ENCODE data around the gene MAX. TPM values are rescaled to one million over a fixed set of nuclear protein-coding genes. Genes with fewer than 3 reads are reported as not detected.

The MAX gene
- total and polyA plus RNA-seq, 2 donors (not counting 1 experiment from before 2014, with no cell fraction given), result 35.0 to 85.8 TPM

DNA sequence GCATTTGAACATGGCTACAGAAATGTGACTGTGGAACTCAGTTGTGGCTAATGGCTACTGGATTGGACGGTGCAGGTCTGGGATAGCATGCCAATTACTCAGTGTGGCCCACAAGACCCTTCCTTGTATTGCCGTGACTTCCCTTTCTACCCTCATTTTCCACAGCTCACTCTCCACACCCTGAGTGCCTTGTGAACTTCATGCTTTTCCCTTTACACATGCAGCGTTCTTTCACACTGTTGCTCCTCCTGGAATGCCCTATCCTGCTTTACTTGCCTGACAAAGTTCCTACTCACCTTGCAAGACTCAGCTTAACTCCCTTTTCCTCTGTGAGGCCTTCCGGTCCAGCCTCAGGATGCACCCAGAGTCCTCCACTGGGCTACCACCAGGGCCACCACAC lies 46.8 kb upstream of the MAX start:
- Histone ChIP-seq H3K9me3 (ENCODE audit: control insufficient read depth, insufficient read depth, low read depth, low read length) (no peaks in the 10 kb centered on the region), H3K4me3 (replicated peaks in 1 of 4; ENCODE audit: control extremely low read depth in 1 of 4, insufficient read depth in 1 of 4, low read depth in 3 of 4, low read length in 4 of 4) (no peak overlapping the region), H2AFZ (ENCODE audit: low read length) (no peak overlapping the region), H3K79me2 (ENCODE audit: control insufficient read depth, insufficient read depth, low read length) (no peaks in the 10 kb centered on the region), H3K27ac (ENCODE audit: insufficient read depth, low read length) (no peak overlapping the region), H3K9ac (ENCODE audit: insufficient read depth, low read length) (no peak overlapping the region), H3K27me3 (ENCODE audit: control insufficient read depth, insufficient read depth, low read length) (peaks cover 2% of the 10 kb centered on the region), H3K4me1 (ENCODE audit: control insufficient read depth, extremely low read depth, insufficient read depth, low read length) (no peaks in the 10 kb centered on the region), H3K36me3 (ENCODE audit: control insufficient read depth, insufficient read depth, low read length) (no peaks in the 10 kb centered on the region), H3K4me2 (ENCODE audit: extremely low read depth, insufficient read depth, low read length) (no peak overlapping the region), H4K20me1 (ENCODE audit: control insufficient read depth, extremely low read depth, insufficient read depth, low read length) (no peaks in the 10 kb centered on the region)
- DNase-seq (ENCODE audit: low read depth in 2 of 2), result no peak
- TF ChIP-seq, protein P1, sequence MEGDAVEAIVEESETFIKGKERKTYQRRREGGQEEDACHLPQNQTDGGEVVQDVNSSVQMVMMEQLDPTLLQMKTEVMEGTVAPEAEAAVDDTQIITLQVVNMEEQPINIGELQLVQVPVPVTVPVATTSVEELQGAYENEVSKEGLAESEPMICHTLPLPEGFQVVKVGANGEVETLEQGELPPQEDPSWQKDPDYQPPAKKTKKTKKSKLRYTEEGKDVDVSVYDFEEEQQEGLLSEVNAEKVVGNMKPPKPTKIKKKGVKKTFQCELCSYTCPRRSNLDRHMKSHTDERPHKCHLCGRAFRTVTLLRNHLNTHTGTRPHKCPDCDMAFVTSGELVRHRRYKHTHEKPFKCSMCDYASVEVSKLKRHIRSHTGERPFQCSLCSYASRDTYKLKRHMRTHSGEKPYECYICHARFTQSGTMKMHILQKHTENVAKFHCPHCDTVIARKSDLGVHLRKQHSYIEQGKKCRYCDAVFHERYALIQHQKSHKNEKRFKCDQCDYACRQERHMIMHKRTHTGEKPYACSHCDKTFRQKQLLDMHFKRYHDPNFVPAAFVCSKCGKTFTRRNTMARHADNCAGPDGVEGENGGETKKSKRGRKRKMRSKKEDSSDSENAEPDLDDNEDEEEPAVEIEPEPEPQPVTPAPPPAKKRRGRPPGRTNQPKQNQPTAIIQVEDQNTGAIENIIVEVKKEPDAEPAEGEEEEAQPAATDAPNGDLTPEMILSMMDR (conservative IDR thresholded peaks at IDR 0.05 in 1 of 2, IDR thresholded peaks at IDR 0.05 in 1 of 2; ENCODE audit: low read depth in 1 of 2, low read length in 2 of 2), result no peak
- no peak for TF ChIP-seq EZH2 (IDR thresholded peaks at IDR 0.05; ENCODE audit: low read length, missing control alignments)

DNA sequence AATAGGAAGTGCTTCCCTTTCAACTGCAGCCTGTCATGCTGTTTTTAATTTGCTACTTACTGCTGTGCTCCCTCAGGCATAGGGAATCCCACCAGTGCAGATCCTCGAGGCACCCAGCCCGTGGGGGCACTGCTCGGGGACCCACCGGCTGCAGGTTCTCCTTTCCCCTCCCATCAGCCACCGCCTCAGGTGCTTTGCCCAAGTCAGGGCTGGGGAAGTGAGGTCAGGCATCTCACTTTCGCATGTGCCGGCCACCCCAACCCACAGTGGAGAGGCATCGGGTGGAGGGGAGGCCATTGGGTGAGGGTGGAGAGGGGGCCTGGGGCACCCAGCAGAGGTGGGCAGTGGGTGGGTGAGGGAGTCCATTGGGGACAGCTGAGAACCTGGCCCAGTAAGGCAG lies 41.9 kb upstream of the MAX start:
- no peak overlapping the region for H3K4me3 ChIP-seq (replicated peaks in 1 of 4; ENCODE audit: control extremely low read depth in 1 of 4, insufficient read depth in 1 of 4, low read depth in 3 of 4, low read length in 4 of 4)
- no peaks in the 10 kb centered on the region for H3K9me3 ChIP-seq (ENCODE audit: control insufficient read depth, insufficient read depth, low read depth, low read length)
- no peaks in the 10 kb centered on the region for H3K4me1 ChIP-seq (ENCODE audit: control insufficient read depth, extremely low read depth, insufficient read depth, low read length)
- H3K79me2 ChIP-seq (ENCODE audit: control insufficient read depth, insufficient read depth, low read length), result no peaks in the 10 kb centered on the region
- no peak overlapping the region for H3K9ac ChIP-seq (ENCODE audit: insufficient read depth, low read length)
- H2AFZ ChIP-seq (ENCODE audit: low read length), result no peak overlapping the region
- no peak overlapping the region for H3K27ac ChIP-seq (ENCODE audit: insufficient read depth, low read length)
- no peaks in the 10 kb centered on the region for H4K20me1 ChIP-seq (ENCODE audit: control insufficient read depth, extremely low read depth, insufficient read depth, low read length)
- H3K27me3 ChIP-seq (ENCODE audit: control insufficient read depth, insufficient read depth, low read length), result peaks cover 18% of the 10 kb centered on the region
- no peaks in the 10 kb centered on the region for H3K36me3 ChIP-seq (ENCODE audit: control insufficient read depth, insufficient read depth, low read length)
- no peak overlapping the region for H3K4me2 ChIP-seq (ENCODE audit: extremely low read depth, insufficient read depth, low read length)
- TF ChIP-seq, protein P1 (conservative IDR thresholded peaks at IDR 0.05 in 1 of 2, IDR thresholded peaks at IDR 0.05 in 1 of 2; ENCODE audit: low read depth in 1 of 2, low read length in 2 of 2), result no peak
- no peak for TF ChIP-seq EZH2 (IDR thresholded peaks at IDR 0.05; ENCODE audit: low read length, missing control alignments)
- DNase-seq (ENCODE audit: low read depth in 2 of 2), result no peak

DNA sequence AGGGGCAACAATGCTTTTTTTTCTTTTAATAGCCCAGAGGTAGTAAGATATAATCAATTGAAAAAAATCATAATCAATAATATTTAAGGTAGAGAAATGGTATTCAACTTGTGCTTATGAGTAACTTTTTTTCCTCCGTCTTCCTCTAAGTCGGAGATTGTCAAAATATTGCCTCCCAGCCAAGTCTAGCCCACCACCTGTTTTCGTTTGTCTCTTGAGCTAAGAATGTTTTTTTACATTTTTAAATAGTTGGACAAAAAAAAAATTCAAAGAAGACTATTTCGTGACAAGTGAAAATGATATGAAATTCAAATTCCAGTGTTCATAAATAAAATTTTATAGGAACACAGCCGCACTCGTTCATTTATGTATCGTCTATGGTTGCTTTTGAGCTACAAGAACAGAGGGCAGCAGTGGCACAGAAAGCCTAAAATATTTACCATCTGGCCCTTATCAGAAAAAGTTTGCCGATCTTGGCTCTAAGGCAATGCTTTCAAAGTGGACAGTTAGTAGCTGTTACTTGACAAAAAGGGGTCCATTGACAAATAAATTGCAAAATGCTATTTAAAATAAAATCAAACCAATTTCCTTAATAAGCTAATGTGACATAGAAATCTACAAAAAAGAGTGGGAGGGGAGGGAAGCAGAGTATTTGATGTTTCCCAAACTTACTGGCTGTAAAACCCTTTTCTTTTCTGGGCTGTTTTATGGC lies 40.8 kb upstream of the MAX start:
- Histone ChIP-seq H3K4me1 (ENCODE audit: control insufficient read depth, extremely low read depth, insufficient read depth, low read length) (no peaks in the 10 kb centered on the region), H3K27me3 (ENCODE audit: control insufficient read depth, insufficient read depth, low read length) (peaks cover 18% of the 10 kb centered on the region), H3K36me3 (ENCODE audit: control insufficient read depth, insufficient read depth, low read length) (no peaks in the 10 kb centered on the region), H3K9me3 (ENCODE audit: control insufficient read depth, insufficient read depth, low read depth, low read length) (no peaks in the 10 kb centered on the region), H3K27ac (ENCODE audit: insufficient read depth, low read length) (no peak overlapping the region), H3K9ac (ENCODE audit: insufficient read depth, low read length) (no peak overlapping the region), H3K79me2 (ENCODE audit: control insufficient read depth, insufficient read depth, low read length) (no peaks in the 10 kb centered on the region), H3K4me2 (ENCODE audit: extremely low read depth, insufficient read depth, low read length) (no peak overlapping the region), H2AFZ (ENCODE audit: low read length) (no peak overlapping the region), H4K20me1 (ENCODE audit: control insufficient read depth, extremely low read depth, insufficient read depth, low read length) (no peaks in the 10 kb centered on the region), H3K4me3 (replicated peaks in 1 of 4; ENCODE audit: control extremely low read depth in 1 of 4, insufficient read depth in 1 of 4, low read depth in 3 of 4, low read length in 4 of 4) (no peak overlapping the region)
- no peak for TF ChIP-seq EZH2 (IDR thresholded peaks at IDR 0.05; ENCODE audit: low read length, missing control alignments)
- TF ChIP-seq, protein P1 (conservative IDR thresholded peaks at IDR 0.05 in 1 of 2, IDR thresholded peaks at IDR 0.05 in 1 of 2; ENCODE audit: low read depth in 1 of 2, low read length in 2 of 2), result no peak
- DNase-seq (ENCODE audit: low read depth in 2 of 2), result no peak

All from fibroblast of lung (primary cell).